Testis (tissue), 3 donors: ENCODE results near the gene KRTAP5-7. TPM values are rescaled to one million over a fixed set of nuclear protein-coding genes. Genes with fewer than 3 reads are reported as not detected.

Experiments
- DNase-seq: peaks from one replicate; pipeline ENCODE4 v3.0.0-alpha.2; 2019
- H3K27ac ChIP-seq, 2 donors: fragments of 200-600 bp; sonication (generic); one replicate each; pipeline ENCODE4 v1.5.1; 2019
- H3K27me3 ChIP-seq: fragments of 200-600 bp; sonication (generic); one replicate; pipeline ENCODE4 v1.5.1; 2019
- H3K36me3 ChIP-seq: fragments of 200-600 bp; sonication (generic); one replicate; pipeline ENCODE4 v1.5.1; 2017; ENCODE audit warnings: low read depth; ENCODE audit errors: missing control alignments
- H3K4me1 ChIP-seq: fragments of 200-600 bp; sonication (generic); one replicate; pipeline ENCODE4 v1.5.1; 2019
- H3K4me3 ChIP-seq, 2 donors: fragments of 200-600 bp; sonication (generic); one replicate each; pipeline ENCODE4 v1.5.1; 2017 to 2019
- H3K9me3 ChIP-seq: fragments of 200-600 bp; sonication (generic); one replicate; pipeline ENCODE4 v1.5.1; 2017
- CTCF ChIP-seq, 3 experiments: fragments of 450-650 bp in 2 of 3; fragments of 200-600 bp in 1 of 3; sonication (generic) in 1 of 3; IDR thresholded peaks; one replicate each; pipeline ENCODE4 v1.5.1; 2016 to 2019; ENCODE audit warnings: antibody characterized with exemption in 3 of 3, mild to moderate bottlenecking in 2 of 3, moderate library complexity in 1 of 3
- POLR2A ChIP-seq: fragments of 450-650 bp; IDR thresholded peaks from one replicate; pipeline ENCODE4 v1.6.1; 2017; ENCODE audit warnings: antibody characterized with exemption, mild to moderate bottlenecking, moderate library complexity
- WGBS, 2 donors: methylation state at CpG; one replicate each; pipeline ENCODE4 v1.1.5; 2018; 5-methylcytosine and 5-hydroxymethylcytosine counted together
- intact Hi-C: fragments of 100-400 bp; cut with DNase I; formaldehyde crosslinking; loops from one replicate; pipeline ENCODE4 v1.15.1; 2023; ENCODE audit warnings: low total_unique reads
- polyA plus RNA-seq: library from polyadenylated mRNA; stranded (reverse); fragments of 350-450 nt; fragmentation: Illumina TruSeq; extraction: RNeasy Lipid Tissue Mini Kit (QIAGEN cat#74804); gene quantifications from one replicate; pipeline ENCODE4 v1.2.3, GENCODE V29; 2014; ENCODE audit warnings: low read depth, low replicate concordance; ENCODE audit not compliant: insufficient read depth
- total RNA-seq, 2 donors: library from RNA; depleted of rRNA; stranded (reverse); fragments of >200 nt; gene quantifications; one replicate each; pipeline ENCODE4 v1.2.3, GENCODE V29; 2016

Gene KRTAP5-7
- total and polyA plus RNA-seq, 3 donors from 2014 or later, result 0.94 to 1.7 (median 1.7) TPM

- H3K4me1 ChIP-seq, result no peaks in the 10 kb centered on the region
- no peak overlapping the region for H3K4me3 ChIP-seq
- no peaks in the 10 kb centered on the region for H3K36me3 ChIP-seq
- WGBS, 2 donors, result 85 to 95% methylated on average over 4 to 18 of the region's 18 CpGs
- no peak overlapping the region for H3K27ac ChIP-seq
- H3K27me3 ChIP-seq, result no peaks in the 10 kb centered on the region
- no peak for TF ChIP-seq POLR2A
- TF ChIP-seq CTCF (IDR thresholded peaks at IDR 0.05), result no peak
- no peak for DNase-seq
- no peaks in the 10 kb centered on the region for H3K9me3 ChIP-seq
- intact Hi-C loops, result no loop called here
These were observed 44.9 kb upstream of the KRTAP5-7 start for GRCh38 chr11:71482216-71482615.

- H3K36me3 ChIP-seq, result no peaks in the 10 kb centered on the region
- TF ChIP-seq CTCF (IDR thresholded peaks at IDR 0.05) (no peak), POLR2A (no peak)
- H3K4me3 ChIP-seq, result no peak overlapping the region
- intact Hi-C loops, result no loop called here
- 94 to 95% methylated on average over 9 to 13 of the region's 13 CpGs for WGBS, 2 donors
- H3K27ac ChIP-seq, result no peak overlapping the region
- H3K4me1 ChIP-seq, result no peaks in the 10 kb centered on the region
- H3K27me3 ChIP-seq, result no peaks in the 10 kb centered on the region
- H3K9me3 ChIP-seq, result no peaks in the 10 kb centered on the region
- no peak for DNase-seq
These were observed 44.2 kb upstream of the KRTAP5-7 start for GRCh38 chr11:71482746-71483364.

DNA sequence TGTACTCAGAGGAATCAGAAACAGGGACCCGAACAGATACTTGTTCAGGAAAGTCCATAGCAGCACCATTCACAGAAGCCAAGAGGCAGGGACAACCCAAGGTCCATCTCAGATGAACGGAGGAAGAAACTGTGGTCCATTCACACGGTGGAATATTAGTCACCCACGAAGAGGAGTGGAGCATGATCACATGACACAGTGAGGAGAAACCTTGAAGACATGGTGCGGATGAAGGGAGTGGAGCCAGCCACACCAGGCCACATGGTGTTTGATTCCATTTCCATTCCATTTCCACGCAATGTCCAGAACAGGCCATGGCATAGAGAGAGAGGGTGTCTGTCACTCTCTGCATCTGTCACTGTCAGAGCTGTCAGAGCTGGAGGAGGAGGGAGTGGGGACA lies 43.4 kb upstream of the KRTAP5-7 start:
- Histone ChIP-seq H3K4me1 (peaks cover 2% of the 10 kb centered on the region), H3K27me3 (no peaks in the 10 kb centered on the region), H3K27ac (no peak overlapping the region), H3K4me3 (no peak overlapping the region), H3K36me3 (no peaks in the 10 kb centered on the region), H3K9me3 (no peaks in the 10 kb centered on the region)
- no peak for TF ChIP-seq CTCF (IDR thresholded peaks at IDR 0.05)
- TF ChIP-seq POLR2A, result no peak
- DNase-seq, result no peak
- intact Hi-C loops, result no loop called here
- 87 to 90% methylated on average over 6 of the region's 6 CpGs for WGBS, 2 donors

GRCh38 chr11:71484248-71485062 lies 42.6 kb upstream of the KRTAP5-7 start:
- Histone ChIP-seq H3K27ac (no peak overlapping the region), H3K36me3 (no peaks in the 10 kb centered on the region), H3K4me1 (peaks cover 5% of the 10 kb centered on the region), H3K9me3 (no peaks in the 10 kb centered on the region), H3K4me3 (no peak overlapping the region), H3K27me3 (no peaks in the 10 kb centered on the region)
- intact Hi-C loops, result no loop called here
- TF ChIP-seq POLR2A (no peak), CTCF (IDR thresholded peaks at IDR 0.05) (no peak)
- WGBS, 2 donors, result 94% methylated on average over 20 to 23 of the region's 23 CpGs
- no peak for DNase-seq
